ENCODE measurements around the gene C15orf39. TPM values are rescaled to one million over a fixed set of nuclear protein-coding genes. Genes with fewer than 3 reads are reported as not detected.
"Not testable (repeated sequence)": the region's sequence is repeated elsewhere in the genome, so short reads cannot be mapped to it uniquely, and the experiment has no call there.

Gene C15orf39
- total and polyA plus RNA-seq, 3 donors from 2014 or later, result 167 to 321 (median 168) TPM

- H3K27ac ChIP-seq, result no peak overlapping the region
- WGBS, 2 donors, result 82 to 84% methylated on average over 4 of the region's 4 CpGs
These were observed 48.0 kb downstream of the C15orf39 start for GRCh38 chr15:75249726-75250125.

GRCh38 chr15:75251343-75251742, 49.7 kb downstream of the C15orf39 start:
- H3K4me1 ChIP-seq; H3K27ac ChIP-seq; H3K4me3 ChIP-seq; H3K27me3 ChIP-seq; H3K36me3 ChIP-seq (ENCODE audit: low read depth, missing control alignments); H3K9me3 ChIP-seq; intact Hi-C loops (cut with DNase I; ENCODE audit: low total_unique reads): not testable (repeated sequence)
- whole genome bisulfite sequencing, 2 donors, result 91 to 94% methylated on average over 4 of the region's 4 CpGs
- DNase-seq, result peak; percentile 6

More at GRCh38 chr15:75249726-75250125, 48.0 kb downstream of the C15orf39 start:
- H3K36me3 ChIP-seq (ENCODE audit: low read depth, missing control alignments), result no peaks in the 10 kb centered on the region
- no peak for DNase-seq
- H3K4me3 ChIP-seq, result no peak overlapping the region
- TF ChIP-seq POLR2A (IDR thresholded peaks at IDR 0.05) (no peak), CTCF (IDR thresholded peaks at IDR 0.05) (no peak)
- H3K27me3 ChIP-seq, result no peaks in the 10 kb centered on the region
- no peaks in the 10 kb centered on the region for H3K4me1 ChIP-seq
- no peaks in the 10 kb centered on the region for H3K9me3 ChIP-seq
- intact Hi-C loops (cut with DNase I; ENCODE audit: low total_unique reads), result no loop called here

- H3K4me3 ChIP-seq; H3K9me3 ChIP-seq; intact Hi-C loops (cut with DNase I; ENCODE audit: low total_unique reads); H3K27me3 ChIP-seq; H3K36me3 ChIP-seq (ENCODE audit: low read depth, missing control alignments); H3K4me1 ChIP-seq; DNase-seq; H3K27ac ChIP-seq: not testable (repeated sequence)
- WGBS, 2 donors, result 90 to 93% methylated on average over 4 of the region's 4 CpGs
These were observed 50.6 kb downstream of the C15orf39 start for GRCh38 chr15:75252285-75252684.

GRCh38 chr15:75258034-75258433, 56.4 kb downstream of the C15orf39 start, which contains the start of gene GOLGA6C:
Gene GOLGA6C (plus strand): TSS chr15:75258334. CDS start chr15:75258599, 265 bp downstream.
- DNase-seq; H3K4me1 ChIP-seq; H3K27me3 ChIP-seq; H3K36me3 ChIP-seq (ENCODE audit: low read depth, missing control alignments); intact Hi-C loops (cut with DNase I; ENCODE audit: low total_unique reads); H3K9me3 ChIP-seq; H3K4me3 ChIP-seq; H3K27ac ChIP-seq: not testable (repeated sequence)
- WGBS, 2 donors, result no CpG with 5 or more reads among the region's 2 CpGs

DNA sequence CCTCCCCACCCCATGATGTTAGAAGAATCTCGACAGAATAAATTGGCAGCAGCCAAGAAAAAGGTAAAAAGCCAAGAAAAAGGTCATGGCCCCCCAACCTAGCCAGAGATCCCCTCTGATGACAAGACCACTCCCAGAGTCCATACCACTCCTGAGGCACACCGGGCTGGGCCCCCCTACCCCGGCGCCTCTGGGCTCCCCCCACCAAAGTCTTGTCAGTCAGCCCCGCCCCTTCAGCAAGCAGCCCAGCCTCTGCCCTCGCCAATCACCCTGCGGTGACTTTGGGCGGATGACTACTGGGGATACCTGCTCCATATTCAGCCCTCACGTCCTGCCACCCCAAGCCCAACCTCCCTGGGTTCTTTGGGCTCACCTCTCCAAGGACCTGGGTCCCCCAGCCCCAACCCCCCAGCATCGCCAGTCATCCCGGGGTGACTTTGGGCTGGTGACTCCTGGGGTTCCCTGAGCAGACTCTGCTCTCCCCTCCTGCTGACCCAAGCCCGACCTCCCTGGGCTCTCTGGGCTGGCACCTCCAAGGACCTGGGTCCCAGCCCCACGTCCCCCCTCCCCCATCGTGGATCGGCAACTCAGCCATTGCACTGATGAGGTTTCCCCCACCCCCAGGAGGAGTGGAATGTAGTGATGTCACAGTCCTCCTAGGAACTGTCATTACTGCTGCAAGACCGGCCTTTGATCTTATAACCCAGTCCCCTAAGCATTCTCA, 57.1 kb downstream of the C15orf39 start:
- intact Hi-C loops (cut with DNase I; ENCODE audit: low total_unique reads); H3K4me3 ChIP-seq; DNase-seq; H3K27ac ChIP-seq; H3K4me1 ChIP-seq; H3K9me3 ChIP-seq; H3K36me3 ChIP-seq (ENCODE audit: low read depth, missing control alignments); H3K27me3 ChIP-seq: not testable (repeated sequence)
- 40 to 80% methylated on average over 5 to 13 of the region's 16 CpGs for WGBS, 2 donors

- H3K27ac ChIP-seq; DNase-seq; H3K36me3 ChIP-seq (ENCODE audit: low read depth, missing control alignments); H3K27me3 ChIP-seq; H3K4me3 ChIP-seq; H3K9me3 ChIP-seq; H3K4me1 ChIP-seq; intact Hi-C loops (cut with DNase I; ENCODE audit: low total_unique reads): not testable (repeated sequence)
- no CpG with 5 or more reads among the region's 3 CpGs for WGBS, 2 donors
These were observed 58.2 kb downstream of the C15orf39 start for GRCh38 chr15:75259873-75260272.

Small RNA genes within 50 kb of the gene (small RNA-seq; reads per million reads assigned to genes)
- 0 reads per million in 2 donors for gene AC068338.1

Other genes with a start within 250 kb of the C15orf39 start
- 10 to 100 TPM in 1 of 2 donors, 1 to 10 TPM in 1; 6.5 to 15.9 TPM for gene RPP25, start 245.1 kb upstream of the C15orf39 start, total RNA-seq
- gene RPP25, start 245.1 kb upstream of the C15orf39 start, polyA plus RNA-seq (ENCODE audit: insufficient read depth, low read depth, low replicate concordance), result 6.8 TPM
- 10 to 100 TPM; 25.3 to 37.0 TPM for gene SCAMP5, start 206.3 kb upstream of the C15orf39 start, total RNA-seq
- 27.4 TPM for gene SCAMP5, start 206.3 kb upstream of the C15orf39 start, polyA plus RNA-seq (ENCODE audit: insufficient read depth, low read depth, low replicate concordance)
- gene PPCDC, start 178.3 kb upstream of the C15orf39 start, total RNA-seq, result 10 to 100 TPM; 23.6 to 31.6 TPM
- 18.0 TPM for gene PPCDC, start 178.3 kb upstream of the C15orf39 start, polyA plus RNA-seq (ENCODE audit: insufficient read depth, low read depth, low replicate concordance)
- 10 to 100 TPM in 1 of 2 donors, 1 to 10 TPM in 1; 9.1 to 16.1 TPM for gene GOLGA6C, start 56.5 kb downstream of the C15orf39 start, total RNA-seq
- 15.1 TPM for gene GOLGA6C, start 56.5 kb downstream of the C15orf39 start, polyA plus RNA-seq (ENCODE audit: insufficient read depth, low read depth, low replicate concordance)
- 10 to 100 TPM; 13.1 to 29.8 TPM for gene GOLGA6D, start 81.0 kb downstream of the C15orf39 start, total RNA-seq
- 13.3 TPM for gene GOLGA6D, start 81.0 kb downstream of the C15orf39 start, polyA plus RNA-seq (ENCODE audit: insufficient read depth, low read depth, low replicate concordance)
- 100 to 1,000 TPM in 1 of 2 donors, 10 to 100 TPM in 1; 92.7 to 110 TPM for gene COMMD4, start 134.2 kb downstream of the C15orf39 start, total RNA-seq
- gene COMMD4, start 134.2 kb downstream of the C15orf39 start, polyA plus RNA-seq (ENCODE audit: insufficient read depth, low read depth, low replicate concordance), result 165 TPM
- gene NEIL1, start 145.2 kb downstream of the C15orf39 start, total RNA-seq, result 10 to 100 TPM; 19.8 to 30.2 TPM
- gene NEIL1, start 145.2 kb downstream of the C15orf39 start, polyA plus RNA-seq (ENCODE audit: insufficient read depth, low read depth, low replicate concordance), result 12.9 TPM
- 100 to 1,000 TPM; 256 to 343 TPM for gene MAN2C1, start 166.7 kb downstream of the C15orf39 start, total RNA-seq
- gene MAN2C1, start 166.7 kb downstream of the C15orf39 start, polyA plus RNA-seq (ENCODE audit: insufficient read depth, low read depth, low replicate concordance), result 171 TPM
- 100 to 1,000 TPM in 1 of 2 donors, 10 to 100 TPM in 1; 95.0 to 100 TPM for gene SIN3A, start 249.8 kb downstream of the C15orf39 start, total RNA-seq
- 65.9 TPM for gene SIN3A, start 249.8 kb downstream of the C15orf39 start, polyA plus RNA-seq (ENCODE audit: insufficient read depth, low read depth, low replicate concordance)